H4 (cell line): ENCODE measurements around the gene FBLN5. TPM values are rescaled to one million over a fixed set of nuclear protein-coding genes. Genes with fewer than 3 reads are reported as not detected.

Experiments used
- DNase-seq: peaks from one replicate; pipeline ENCODE4 v3.0.0-alpha.2; 2015; ENCODE audit warnings: low spot score
- total RNA-seq: library from RNA; depleted of rRNA; stranded (reverse); fragments of >200 nt; shearing (Covaris generic); gene quantifications from 2 replicates; pipeline ENCODE4 v1.2.3, GENCODE V29; 2014; rRNA removed

Gene FBLN5
- 10.1 and 14.2 TPM in 2 replicates for total RNA-seq

- DNase-seq, result peak; percentile 34
These were observed at the start of gene FBLN5 for GRCh38 chr14:91947475-91948184. Gene FBLN5, minus strand, starts transcription at chr14:91947694. Its CDS starts 465 bp downstream, at chr14:91947229.

- peak; percentile 39 for DNase-seq
These were observed 49.5 kb upstream of the FBLN5 start for GRCh38 chr14:91996948-91997371.

- DNase-seq, result no peak
These were observed 39.7 kb upstream of the FBLN5 start for GRCh38 chr14:91987192-91987591.

DNA sequence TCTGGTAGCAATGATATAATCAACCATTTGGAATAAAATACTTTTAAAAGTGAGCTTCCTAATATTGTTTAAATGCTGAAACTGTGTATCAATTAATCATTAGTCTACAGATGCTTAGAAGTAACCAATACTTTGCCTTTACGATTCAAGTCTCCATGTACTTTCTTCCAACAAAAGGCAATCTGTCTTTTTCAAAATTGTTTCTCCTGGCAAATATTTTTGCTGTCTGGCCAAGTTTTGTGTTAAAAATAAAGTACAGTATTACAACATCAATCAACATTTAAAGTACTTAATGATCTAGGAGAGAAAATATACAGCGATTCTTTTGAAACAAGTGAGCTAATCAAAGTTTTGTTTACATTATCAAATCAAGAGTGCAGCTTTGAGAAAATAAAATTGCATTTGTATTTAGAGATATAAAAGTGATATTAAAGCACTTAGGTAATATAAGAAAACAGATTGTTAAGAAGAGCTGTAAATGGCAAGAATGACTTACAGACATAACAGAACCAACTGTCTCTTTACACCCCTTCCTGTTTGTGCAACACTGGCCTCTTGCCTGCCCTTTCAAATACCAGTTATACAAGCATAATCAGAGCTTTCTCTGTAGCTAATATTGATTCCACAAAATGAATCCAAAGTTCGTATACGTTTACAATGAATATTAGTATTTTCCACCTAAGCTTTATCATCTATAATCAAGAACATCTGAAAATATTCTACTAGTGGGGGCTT is 38.2 kb upstream of the FBLN5 start:
- DNase-seq, result no peak

- DNase-seq, result no peak
These were observed 37.5 kb upstream of the FBLN5 start for GRCh38 chr14:91985008-91985407.

GRCh38 chr14:91983588-91983987 is 36.1 kb upstream of the FBLN5 start:
- no peak for DNase-seq

GRCh38 chr14:91980157-91980556 is 32.7 kb upstream of the FBLN5 start:
- peak; percentile 26 for DNase-seq

- no peak for DNase-seq
These were observed 30.4 kb upstream of the FBLN5 start for GRCh38 chr14:91977884-91978283.

DNA sequence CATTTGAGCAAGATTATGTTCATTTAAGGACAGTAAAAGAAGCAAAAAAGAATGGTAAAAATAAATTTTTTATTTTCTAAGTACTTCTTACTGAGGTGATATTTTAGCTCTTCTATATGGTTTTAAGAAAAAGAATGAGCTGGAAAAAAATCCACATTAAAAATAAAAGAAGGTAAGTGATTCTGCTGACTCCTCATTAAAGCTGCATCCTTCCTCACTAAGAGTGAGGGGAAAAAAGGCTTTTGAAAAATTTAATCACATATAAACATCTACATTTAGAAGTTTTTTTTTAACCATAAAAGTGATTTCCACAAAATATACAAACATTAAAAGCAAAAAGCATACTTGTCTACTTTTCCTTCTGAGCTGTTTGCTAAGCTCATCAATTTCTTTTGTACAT is 28.3 kb upstream of the FBLN5 start:
- no peak for DNase-seq

DNA sequence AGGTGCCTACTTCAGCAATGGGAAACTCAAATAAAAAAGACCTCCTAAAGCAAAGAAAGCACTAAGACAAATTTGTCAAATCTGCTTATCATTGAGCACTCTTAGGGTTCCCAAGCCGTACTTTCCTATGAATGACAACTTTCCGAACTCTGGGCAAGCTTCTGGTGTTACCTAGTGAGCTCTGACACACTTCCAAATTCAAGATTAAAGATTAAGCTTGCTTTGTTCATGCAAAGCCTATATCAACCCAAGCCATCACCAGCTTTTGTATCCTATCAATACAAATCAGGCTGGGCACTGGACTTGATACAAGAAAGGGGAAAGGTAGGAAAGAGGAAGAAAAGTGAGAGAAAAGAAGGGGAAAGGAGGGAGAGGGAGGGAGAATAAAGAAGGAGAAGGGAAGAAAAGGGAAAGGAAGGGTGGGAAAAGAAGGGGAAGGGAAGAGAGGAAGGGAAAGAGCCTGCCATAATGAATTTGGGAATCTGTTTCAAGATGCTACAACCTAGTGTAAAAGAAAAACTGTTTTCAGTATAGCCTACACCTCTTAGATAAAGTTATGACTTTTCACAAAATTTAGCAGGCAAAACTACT is 23.8 kb upstream of the FBLN5 start:
- no peak for DNase-seq

DNA sequence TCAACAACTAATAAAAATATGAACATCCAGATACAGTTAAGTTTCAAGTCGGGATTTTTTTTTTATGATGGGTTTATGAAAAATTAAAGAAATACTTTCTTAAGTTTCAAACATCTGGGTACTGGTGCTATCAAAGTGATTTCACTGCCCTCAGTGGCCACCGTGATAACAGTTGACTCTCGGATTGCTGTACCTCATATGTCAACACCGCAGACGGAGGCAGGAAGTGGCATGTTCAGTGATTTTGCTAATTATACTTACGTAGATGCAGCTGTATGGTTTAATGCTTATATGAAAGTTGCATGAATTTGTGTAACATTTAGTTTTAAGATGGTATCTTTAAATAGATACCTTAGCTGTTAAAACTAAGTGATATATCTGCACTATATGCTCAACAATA is 20.8 kb upstream of the FBLN5 start:
- no peak for DNase-seq

GRCh38 chr14:91964724-91965123 is 17.2 kb upstream of the FBLN5 start:
- no peak for DNase-seq

DNA sequence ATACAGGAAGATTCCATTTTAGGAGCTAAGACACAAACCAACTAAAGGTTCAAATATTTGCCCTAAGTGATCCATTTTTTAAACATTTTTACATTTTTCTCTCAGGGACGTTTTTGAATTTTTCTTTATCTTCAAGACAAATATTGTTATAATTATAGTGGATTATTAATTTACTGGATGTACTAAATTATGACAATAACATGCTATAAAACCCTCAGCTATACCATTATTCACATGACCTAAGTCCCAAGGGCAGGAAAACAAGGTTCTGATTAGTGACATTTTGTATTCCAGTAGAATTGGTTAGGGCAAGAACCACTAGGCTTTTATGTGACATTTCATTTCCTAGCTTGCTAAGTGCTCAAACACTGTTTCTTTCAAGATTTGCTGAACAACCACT is 16.5 kb upstream of the FBLN5 start:
- DNase-seq, result no peak

DNA sequence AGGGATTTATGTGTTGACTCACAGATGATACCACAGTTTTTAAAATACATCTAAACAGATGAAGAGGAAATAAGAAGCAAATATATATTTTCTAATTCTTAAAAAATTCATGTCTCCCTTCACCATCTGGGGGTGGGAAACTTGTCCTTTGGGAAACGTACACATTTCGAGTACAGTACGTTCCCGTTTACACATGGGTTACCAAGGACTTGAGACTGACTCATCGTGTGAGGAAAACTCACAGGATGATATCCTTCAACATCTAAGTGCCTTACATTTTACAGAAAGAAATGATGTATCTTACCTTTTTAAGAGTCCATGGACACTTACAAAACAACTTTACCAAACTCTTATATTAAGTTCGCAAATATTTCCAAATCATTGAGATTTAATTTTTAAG is 16.0 kb upstream of the FBLN5 start:
- no peak for DNase-seq

DNA sequence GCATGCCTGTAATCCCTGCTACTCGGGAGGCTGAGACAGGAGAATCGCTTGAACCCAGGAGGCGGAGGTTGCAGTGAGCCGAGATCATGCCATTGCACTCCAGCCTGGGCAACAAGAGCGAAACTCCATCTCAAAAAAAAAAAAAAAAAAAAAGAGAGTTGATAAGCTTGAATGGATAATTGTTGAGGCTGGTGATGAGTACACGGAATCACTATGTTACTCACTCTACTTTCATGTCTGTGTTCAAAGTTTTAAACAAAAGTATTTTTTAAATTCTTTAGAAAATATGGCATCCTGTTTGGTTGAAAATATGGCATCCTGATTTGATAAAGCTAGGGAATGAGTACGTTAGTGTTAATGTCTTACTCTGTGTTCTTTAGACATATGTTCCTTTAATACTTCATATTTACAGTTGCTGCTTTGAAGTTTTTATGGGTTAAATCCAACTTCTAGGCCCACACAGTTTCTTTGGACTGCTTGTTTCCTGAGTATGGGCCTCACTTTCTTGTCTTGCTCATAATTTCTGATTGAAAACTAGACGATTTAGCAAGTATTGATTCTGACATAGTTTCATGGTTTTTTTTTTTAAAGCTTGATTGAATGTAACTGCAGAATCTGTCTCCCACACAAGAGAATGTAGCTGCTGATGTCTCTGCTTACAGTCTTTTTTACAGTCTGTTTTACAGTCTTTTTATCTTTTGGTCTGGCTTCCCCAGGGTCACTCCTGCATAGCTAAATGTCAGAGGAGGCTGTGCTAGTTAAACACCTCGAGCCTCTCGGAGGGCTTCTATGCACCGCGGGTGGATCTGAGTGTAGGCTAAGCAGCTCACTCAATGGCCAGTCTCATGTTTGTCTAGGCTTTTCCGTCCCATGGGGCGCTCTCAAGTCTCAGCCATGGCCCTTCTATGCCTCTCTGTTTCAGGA is 14.1 kb upstream of the FBLN5 start:
- DNase-seq, result no peak

DNA sequence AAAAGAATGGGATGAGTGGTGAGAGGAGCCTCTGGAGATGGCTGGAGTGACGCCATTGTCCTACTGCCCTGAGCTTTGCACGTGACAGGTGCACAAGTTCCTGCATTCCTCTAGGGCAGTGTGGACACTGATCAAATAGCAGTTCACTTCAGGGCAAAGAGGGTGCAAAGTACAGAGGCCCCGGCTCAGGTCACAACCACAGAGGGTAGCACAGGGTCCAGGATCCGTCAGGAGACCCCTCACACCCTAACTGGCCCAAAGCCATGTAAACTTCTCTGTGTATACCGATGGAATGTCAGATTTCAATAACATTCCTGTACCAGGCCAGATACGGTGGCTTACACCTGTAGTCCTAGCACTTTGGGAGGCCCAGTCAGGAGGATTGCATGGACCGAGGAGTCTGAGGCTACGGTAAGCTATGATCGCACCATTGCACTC is 10.4 kb upstream of the FBLN5 start:
- DNase-seq, result no peak

DNA sequence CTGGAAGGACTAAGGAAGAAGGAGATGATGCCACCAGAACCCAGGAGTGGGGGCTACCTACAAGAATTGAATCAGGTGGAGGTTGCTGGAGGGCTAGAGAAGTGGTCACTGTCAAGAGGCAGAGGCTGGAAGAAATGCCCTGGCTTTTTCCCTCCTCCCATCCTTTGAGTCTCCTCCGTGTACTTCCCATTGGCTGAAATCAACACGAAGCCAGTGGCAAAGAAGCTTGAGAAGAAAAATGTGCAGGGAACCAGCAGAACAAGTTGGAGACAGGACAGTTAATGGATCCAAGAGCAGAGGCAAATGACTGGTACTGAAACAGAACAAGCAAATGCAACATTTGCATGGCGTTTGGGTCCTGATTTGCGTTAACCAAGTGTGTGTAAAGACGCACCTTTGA is 9.1 kb upstream of the FBLN5 start:
- DNase-seq, result no peak

GRCh38 chr14:91955168-91955567 is 7.7 kb upstream of the FBLN5 start:
- no peak for DNase-seq

DNA sequence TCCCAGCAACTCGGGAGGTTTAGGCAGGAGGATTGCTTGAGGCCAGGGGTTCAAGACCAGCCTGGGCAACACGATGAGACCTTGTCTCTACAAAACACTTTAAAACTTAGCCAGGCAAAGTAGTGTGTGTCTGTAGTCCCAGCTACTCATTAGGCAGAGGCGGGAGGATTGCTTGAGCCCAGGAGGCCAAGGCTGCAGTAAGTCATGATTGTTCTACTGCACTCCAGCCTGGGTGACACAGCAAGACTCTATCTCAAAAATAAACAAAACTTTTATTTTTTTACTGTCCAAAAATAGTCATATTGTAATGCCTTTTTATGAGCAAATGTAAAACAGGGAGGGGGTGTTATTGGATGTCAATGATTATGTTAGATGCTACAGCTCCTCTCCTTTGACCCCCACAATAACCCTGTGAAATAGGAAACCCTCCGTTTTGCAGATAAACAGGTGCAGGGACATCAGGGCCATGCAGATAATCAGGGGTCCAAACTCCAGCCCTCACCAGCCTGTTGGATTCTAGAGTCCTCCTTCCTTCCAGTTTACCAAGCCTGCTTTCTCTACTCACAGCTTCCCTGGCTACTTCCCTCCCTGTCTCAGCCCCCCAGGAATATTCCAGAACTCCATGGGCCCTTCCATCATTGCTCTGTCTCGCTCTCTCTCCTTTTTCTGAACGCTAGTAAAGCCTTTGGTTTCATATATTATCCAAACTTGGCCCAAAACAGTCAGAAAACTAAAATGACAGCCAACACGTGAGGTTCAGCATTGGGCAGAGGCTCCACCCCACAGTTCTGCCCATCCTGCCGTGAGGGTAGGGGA is 5.9 kb upstream of the FBLN5 start:
- no peak for DNase-seq

GRCh38 chr14:91946622-91947474 is 646 bp downstream of the FBLN5 start:
- no peak for DNase-seq
